Activated CD4-positive, CD25-positive, alpha-beta regulatory T cell treated with anti-CD3 and anti-CD28 coated beads, Interleukin-2, amount 50 U/mL, for 24 hours (primary cell): ENCODE data around the gene DUSP10.

Experiments used
- ATAC-seq, 2 donors: fragments of 150-1000 bp; cut with Tn5 transposase; one replicate each; pipeline ENCODE4 v1.10.0; 2021; ENCODE audit warnings: mild to moderate bottlenecking in 1 of 2, moderate library complexity in 1 of 2

DUSP10 gene

GRCh38 chr1:221762121-221762520 lies 20.2 kb upstream of the DUSP10 start:
- no peak for ATAC-seq

- ATAC-seq: peak in 1 of 2 donors; percentile 17
Measured at GRCh38 chr1:221761354-221762002, 19.6 kb upstream of the DUSP10 start.

- no peak for ATAC-seq
Measured at GRCh38 chr1:221760911-221761310, 19.0 kb upstream of the DUSP10 start.

- no peak for ATAC-seq
Measured at GRCh38 chr1:221759436-221759835, 17.5 kb upstream of the DUSP10 start.

GRCh38 chr1:221758455-221758854 lies 16.6 kb upstream of the DUSP10 start:
- ATAC-seq: no peak

GRCh38 chr1:221756830-221757551 lies 15.1 kb upstream of the DUSP10 start:
- no peak for ATAC-seq

GRCh38 chr1:221753828-221754188 lies 11.9 kb upstream of the DUSP10 start:
- ATAC-seq: peak; percentile 29 to 33

- no peak for ATAC-seq
Measured at GRCh38 chr1:221751226-221751887, 9.5 kb upstream of the DUSP10 start.

- no peak for ATAC-seq
Measured at GRCh38 chr1:221748981-221749380, 7.1 kb upstream of the DUSP10 start.

- no peak for ATAC-seq
Measured at GRCh38 chr1:221747839-221748238, 6.0 kb upstream of the DUSP10 start.

- ATAC-seq: no peak
Measured at GRCh38 chr1:221743416-221744208, 1.7 kb upstream of the DUSP10 start.

- peak; percentile 46 to 54 for ATAC-seq
Measured at GRCh38 chr1:221742555-221743415, 896 bp upstream of the DUSP10 start.

GRCh38 chr1:221740993-221741702 lies 741 bp downstream of the DUSP10 start:
- no peak for ATAC-seq

- ATAC-seq: no peak
Measured at GRCh38 chr1:221740369-221740992, 1.4 kb downstream of the DUSP10 start.

GRCh38 chr1:221739677-221740025 lies 2.2 kb downstream of the DUSP10 start:
- no peak for ATAC-seq

GRCh38 chr1:221739018-221739676 lies 2.7 kb downstream of the DUSP10 start:
- ATAC-seq: no peak

GRCh38 chr1:221736714-221737113 lies 5.2 kb downstream of the DUSP10 start:
- no peak for ATAC-seq

GRCh38 chr1:221735999-221736398 lies 5.9 kb downstream of the DUSP10 start:
- ATAC-seq: no peak

GRCh38 chr1:221734187-221734586 lies 7.7 kb downstream of the DUSP10 start:
- no peak for ATAC-seq

GRCh38 chr1:221732052-221732451 lies 9.8 kb downstream of the DUSP10 start:
- no peak for ATAC-seq
